Kidney tubule cell (primary cell): ENCODE results near the gene NUDT1.
A peak's percentile ranks its signal among the peaks of the same experiment; 100 is the strongest.

Experiments
- DNase-seq: peaks from one replicate; pipeline ENCODE4 v3.0.0-alpha.2; 2018; ENCODE audit warnings: low spot score

Gene NUDT1

DNA sequence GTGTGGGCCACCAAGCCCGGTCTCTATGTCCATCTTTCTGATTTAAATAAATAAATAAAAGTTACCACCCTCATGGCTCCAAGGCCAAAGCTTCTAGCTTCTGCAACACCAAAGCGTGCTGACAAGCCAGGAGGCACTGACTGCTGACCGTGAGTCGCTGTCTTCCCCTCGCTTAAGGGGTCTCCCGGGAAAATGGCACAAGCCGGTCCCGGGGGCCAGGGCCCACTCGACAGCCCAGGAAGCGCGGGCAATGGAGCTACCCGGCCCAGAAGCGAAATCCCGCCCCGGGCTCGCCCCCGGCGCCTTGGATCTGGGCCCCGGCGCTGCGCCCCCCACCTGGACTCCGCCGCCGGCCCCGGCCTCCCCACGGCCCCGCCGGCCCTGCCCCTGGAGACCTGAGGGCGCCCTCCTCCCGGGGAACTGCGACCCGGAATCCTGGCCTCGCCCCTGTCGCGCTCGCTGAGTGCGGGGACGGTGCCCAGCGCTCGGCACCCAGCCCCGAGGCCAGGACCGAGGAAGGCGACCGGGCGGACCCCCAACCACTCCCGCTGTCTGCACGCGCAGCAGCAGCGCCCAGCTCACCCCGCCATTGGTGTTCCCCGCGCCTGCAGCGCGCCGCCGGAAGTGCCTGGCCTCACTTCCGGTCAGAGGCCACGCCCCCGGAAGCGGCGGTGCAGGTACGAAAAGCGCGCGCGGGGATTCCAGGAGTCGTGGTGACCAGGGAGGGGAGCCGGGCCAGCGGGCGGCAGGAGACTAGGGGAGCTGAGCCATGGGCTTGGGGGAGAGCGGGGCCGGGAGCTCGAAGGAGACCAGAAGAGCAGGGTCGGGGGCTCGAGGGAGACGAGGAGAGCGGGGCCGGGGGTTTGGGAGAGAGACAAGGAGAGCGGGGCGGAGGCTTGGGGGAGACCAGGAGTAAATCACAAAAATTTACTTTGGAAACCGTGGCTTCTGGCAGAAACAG lies at the start of gene NUDT1, which contains the start of gene MRM2:
TSS of gene NUDT1 (plus strand) at position 647 of the 961 bp plus-strand sequence. CDS start 2,349 bp downstream, outside the sequence.
TSS of gene MRM2 (minus strand) at position 626 of the 961 bp plus-strand sequence. CDS start at position 590, 36 bp downstream.
- peak; percentile 85 for DNase-seq

GRCh38 chr7:2192831-2193534 lies 49.0 kb upstream of the NUDT1 start:
- no peak for DNase-seq

DNA sequence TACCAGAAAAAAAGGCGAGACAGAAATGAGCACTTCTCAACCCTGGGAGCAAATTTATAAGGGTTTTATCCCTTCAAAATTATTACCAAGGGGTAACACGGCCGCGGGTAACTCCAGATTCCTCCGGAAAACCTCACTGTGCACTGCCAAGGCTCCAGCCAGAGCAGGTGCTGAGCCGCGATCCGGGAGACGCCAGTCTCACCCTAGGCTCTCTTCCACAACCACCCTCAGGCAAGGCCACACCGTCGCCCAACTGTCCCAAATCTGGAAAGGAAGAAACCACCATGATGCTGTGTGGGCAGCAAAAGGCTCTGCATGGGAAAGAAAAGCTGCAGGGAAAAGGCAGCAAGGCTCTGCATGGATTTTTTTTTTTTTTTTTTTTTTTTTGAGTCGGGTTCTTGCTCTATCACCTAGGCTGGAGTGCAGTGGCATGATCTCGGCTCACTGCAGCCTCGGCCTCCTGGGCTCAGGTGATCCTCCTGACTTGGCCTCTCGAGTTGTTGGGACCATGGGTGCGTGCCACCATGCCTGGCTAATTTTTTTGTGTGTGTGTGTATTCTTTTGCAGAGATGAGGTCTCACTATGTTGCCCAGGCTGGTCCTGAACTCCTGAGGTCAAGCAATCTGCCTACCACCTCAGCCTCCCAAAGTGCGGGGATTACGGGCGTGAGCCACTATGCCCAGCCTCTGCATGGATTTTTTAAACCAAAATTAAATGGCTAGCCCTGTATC lies 48.3 kb upstream of the NUDT1 start:
- DNase-seq = no peak

DNA sequence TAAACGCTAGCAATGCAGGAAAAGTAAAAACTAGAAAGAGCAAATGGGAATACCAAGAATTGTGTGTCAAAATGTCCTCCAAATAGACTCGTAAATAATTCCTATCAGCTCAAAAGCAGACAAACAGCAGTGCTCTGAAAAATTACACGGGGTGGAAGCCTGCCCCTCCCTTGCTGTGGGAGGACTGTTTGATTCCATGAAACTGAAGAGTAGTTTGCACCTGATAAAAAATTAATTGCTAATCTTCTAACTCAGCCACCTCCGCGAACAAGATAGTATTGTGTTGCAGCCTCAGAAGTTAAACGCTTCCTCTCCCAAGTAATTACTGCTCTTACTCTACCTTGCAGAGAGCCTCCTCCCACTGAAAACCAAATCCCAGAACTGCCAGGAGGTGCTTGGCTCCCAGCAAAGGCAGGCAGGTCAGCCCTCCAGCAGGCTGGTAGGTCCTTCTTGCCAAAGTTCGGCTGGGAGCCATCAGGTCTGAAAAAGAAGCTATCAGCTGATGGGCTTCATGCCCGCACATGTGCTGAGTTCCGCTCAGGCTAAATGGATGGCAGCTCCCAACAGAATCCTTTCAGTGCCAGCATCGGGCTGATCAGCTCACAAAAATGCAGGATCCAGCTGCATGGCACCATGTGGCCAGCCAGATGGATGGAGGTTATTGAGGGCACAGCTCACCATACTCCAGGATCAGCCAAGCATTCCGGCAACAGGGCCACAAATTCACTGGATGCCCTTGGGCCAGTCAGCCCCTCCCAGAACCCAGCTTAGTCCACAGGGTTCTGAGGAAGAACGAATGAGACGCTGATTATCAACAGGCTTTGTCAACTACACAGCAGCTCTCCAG lies 46.4 kb upstream of the NUDT1 start:
- DNase-seq = no peak

DNA sequence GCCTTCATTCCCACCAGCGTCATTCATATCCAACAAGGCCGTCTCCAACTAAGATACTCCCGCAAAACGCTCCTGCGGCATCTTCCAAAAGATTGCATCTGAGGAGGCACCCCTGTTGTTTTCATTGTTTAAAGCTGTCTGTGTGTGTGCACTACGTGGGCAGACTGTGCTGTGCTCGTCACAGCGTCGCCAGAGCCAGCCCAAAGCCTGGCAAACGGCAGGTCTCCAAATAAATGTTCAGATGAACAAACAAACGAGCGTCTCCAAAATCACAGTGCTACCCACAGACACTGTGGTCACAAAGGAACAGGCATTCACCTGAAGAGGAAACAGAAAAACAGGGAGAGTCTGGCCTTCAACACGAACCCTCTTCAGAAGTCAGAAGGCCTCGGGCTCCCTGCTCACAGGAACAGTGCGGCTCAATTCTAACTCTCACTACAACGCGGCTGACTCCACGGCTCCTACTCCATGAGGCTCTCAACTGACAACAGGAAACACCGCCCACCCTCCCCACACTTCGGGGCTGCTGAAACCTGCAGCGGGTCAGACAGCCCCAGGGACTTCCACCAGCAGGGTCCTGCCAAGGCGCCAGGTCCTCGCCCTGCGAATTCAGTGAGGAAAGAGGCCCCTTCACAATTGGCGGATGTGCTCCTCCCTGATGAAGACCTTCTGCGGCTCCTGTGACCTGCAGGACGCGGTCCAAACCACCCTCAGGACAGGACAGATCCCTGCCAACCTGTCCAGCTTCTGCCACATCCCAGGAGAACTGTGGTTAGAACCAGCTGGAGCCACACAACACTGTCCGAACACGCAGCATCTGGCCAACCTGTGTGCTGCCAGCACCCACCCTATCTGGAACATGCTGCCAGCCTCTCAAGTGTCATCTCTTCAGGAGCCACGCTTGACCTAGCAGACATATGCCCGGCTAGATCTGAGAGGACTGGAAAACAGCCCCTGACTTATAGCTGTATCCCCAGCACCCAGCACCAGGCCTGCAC lies 45.3 kb upstream of the NUDT1 start:
- no peak for DNase-seq

GRCh38 chr7:2197436-2198155 lies 44.4 kb upstream of the NUDT1 start:
- DNase-seq = no peak

- DNase-seq = no peak
Observed at GRCh38 chr7:2198206-2198605, 43.8 kb upstream of the NUDT1 start.

GRCh38 chr7:2198760-2199159 lies 43.3 kb upstream of the NUDT1 start:
- no peak for DNase-seq

DNA sequence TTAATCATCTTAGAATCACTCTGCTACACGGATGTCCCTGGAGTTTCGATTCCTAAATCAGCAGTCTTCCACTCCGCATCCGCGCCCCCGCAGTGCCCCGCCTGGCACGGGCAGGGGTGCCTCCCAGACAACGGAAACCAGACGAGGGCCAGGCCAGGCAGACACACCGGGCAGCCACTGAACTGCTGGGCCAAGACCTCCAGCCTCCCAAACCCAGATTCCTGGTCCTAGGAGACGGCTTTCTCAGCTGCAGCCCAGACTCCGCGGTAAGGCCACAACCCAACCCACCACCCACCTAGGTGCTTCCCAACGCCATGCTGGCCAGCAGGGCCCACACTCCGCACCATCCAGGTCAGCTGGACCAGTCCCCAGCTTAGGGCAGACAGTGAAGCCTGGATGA lies 42.5 kb upstream of the NUDT1 start:
- no peak for DNase-seq

GRCh38 chr7:2199956-2200583 lies 42.0 kb upstream of the NUDT1 start:
- DNase-seq = no peak

GRCh38 chr7:2200584-2200980 lies 41.4 kb upstream of the NUDT1 start:
- DNase-seq = no peak

DNA sequence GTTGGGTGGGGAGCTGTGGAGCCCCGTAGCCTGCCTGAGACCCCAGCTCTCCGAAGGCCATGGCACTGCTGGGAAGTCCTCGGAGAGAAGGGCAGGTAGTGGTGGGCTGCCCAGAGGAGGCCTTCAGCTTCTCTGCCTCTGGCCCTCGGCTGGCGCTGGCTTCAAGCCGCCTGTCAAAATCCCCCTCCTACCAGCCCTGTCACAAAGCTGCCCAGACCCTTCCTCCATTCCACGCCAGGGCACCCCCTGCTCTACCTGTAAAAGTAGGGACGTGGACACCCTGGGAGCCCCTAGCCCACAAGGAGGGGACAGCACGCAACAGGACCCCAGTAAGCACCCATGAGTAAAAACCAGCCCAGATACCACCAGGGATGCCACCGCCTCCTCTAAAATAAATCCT lies 40.9 kb upstream of the NUDT1 start:
- no peak for DNase-seq

DNA sequence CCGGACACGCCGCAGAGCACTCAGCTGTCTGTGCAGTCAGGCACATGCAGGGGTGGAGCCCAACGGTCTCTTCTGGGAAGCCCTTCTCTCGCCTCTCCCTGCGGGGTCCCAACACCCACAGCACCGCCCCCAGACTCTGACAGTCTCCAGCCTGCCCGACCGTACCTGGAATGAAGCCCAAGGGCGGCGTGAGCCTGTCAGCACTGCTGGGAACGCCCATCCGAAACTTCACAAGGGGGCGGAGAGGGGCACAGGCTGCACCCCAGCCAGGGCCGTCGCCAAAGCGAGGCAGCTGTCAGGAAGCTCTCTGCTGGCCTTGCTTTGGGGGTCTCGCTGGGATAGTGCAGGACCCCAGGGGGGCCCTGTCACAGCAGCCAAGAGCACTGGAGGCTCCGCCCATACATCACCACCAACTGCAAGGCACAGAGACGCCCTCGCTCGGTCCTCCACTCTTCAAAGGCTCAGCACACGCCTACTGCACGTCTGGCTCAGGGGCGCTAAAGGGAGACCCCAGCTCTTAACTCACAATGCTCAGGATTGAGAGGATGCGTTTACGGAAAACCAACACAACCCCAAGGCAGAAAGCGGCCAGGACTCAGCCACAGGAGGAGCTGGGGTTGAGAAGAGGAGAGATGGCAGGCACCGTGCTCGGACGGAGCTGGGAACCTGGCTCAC lies 40.2 kb upstream of the NUDT1 start:
- no peak for DNase-seq

DNA sequence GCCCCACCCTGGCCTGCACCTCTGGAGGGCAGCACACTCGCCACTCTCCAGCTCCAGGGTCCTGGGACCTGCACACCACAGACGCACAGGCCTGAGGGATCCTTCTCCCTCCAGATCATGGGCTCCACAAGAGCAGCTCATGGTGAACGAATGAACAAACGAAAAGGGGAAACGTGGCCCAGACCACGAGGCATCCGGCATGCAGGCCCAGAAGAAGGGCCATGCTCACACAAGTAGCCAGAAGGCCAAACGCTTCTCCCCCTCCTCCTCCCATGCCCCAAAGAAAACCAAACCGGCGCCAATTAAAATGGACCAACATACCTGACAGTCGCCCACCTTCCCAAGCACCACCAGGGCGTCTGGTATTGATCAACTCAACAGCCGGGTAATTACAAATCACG lies 39.7 kb upstream of the NUDT1 start:
- no peak for DNase-seq

GRCh38 chr7:2202901-2203765 lies 38.9 kb upstream of the NUDT1 start:
- no peak for DNase-seq

- DNase-seq = no peak
Observed at GRCh38 chr7:2203766-2204300, 38.2 kb upstream of the NUDT1 start.

DNA sequence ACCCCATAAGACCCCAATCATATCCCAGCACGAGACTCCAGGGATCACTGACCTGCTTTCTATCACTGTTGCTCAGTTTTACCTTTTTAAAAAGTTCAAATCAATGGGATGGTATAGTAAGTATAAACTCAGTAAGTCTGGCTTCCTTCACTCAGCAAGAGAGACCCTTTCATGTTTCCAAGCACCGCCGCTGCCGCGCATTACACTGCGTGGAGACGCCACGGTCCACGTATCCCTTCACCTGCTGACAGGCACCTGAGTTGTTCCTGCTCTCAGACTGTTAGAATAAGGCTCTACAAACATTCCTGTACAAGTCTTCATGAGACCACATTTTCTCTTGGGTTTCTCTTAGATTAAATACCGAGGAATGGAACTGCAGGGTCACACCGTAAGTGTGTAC lies 37.6 kb upstream of the NUDT1 start:
- DNase-seq = no peak
